DND-41 (cell line): ENCODE measurements around the gene C5orf47.

Source experiments
- ATAC-seq: fragments of 200-7000 bp; cut with Tn5 transposase; 3 replicates; pipeline ENCODE4 v1.9.1; 2021; ENCODE audit warnings: low read depth; ENCODE audit not compliant: insufficient read depth
- DNase-seq: peaks from one replicate; pipeline ENCODE4 v3.0.0-alpha.2; 2020
- H2AFZ ChIP-seq: 2 replicates; pipeline ENCODE4 v1.6.0; 2012; ENCODE audit warnings: low read depth, low read length
- H3K27ac ChIP-seq: 2 replicates; pipeline ENCODE4 v1.5.1; 2012; ENCODE audit warnings: low read length, inconsistent platforms
- H3K27me3 ChIP-seq: fragments of 200-600 bp; sonication (generic); 2 replicates; pipeline ENCODE4 v1.6.0; 2012; ENCODE audit warnings: low read length, mild to moderate bottlenecking, inconsistent platforms; ENCODE audit not compliant: insufficient read depth, poor library complexity
- H3K36me3 ChIP-seq: 2 replicates; pipeline ENCODE4 v1.5.1; 2012; ENCODE audit warnings: low read length, inconsistent platforms; ENCODE audit not compliant: insufficient read depth
- H3K4me1 ChIP-seq: 2 replicates; pipeline ENCODE4 v1.5.1; 2012; ENCODE audit warnings: mild to moderate bottlenecking, low read length; ENCODE audit not compliant: insufficient read depth
- H3K4me2 ChIP-seq: 2 replicates; pipeline ENCODE4 v1.6.0; 2012; ENCODE audit warnings: mild to moderate bottlenecking, moderate library complexity, low read length, inconsistent platforms; ENCODE audit not compliant: insufficient read depth
- H3K4me3 ChIP-seq, 2 experiments: fragments of 200-600 bp in 1 of 2; shearing (Covaris generic) in 1 of 2; 2 replicates each; pipeline ENCODE4 v1.5.1; 2012 to 2016; ENCODE audit warnings: inconsistent platforms in 2 of 2, low read length in 2 of 2, mild to moderate bottlenecking in 2 of 2, low read depth in 1 of 2, moderate library complexity in 1 of 2
- H3K79me2 ChIP-seq: 2 replicates; pipeline ENCODE4 v1.6.0; 2012; ENCODE audit warnings: low read length, inconsistent platforms; ENCODE audit not compliant: insufficient read depth
- H3K9ac ChIP-seq: 2 replicates; pipeline ENCODE4 v1.6.0; 2012; ENCODE audit warnings: low read depth, mild to moderate bottlenecking, inconsistent platforms, low read length, moderate library complexity
- H3K9me3 ChIP-seq: 2 replicates; pipeline ENCODE4 v1.5.1; 2012; ENCODE audit warnings: low read length, moderate library complexity, mild to moderate bottlenecking, inconsistent platforms; ENCODE audit not compliant: insufficient read depth, severe bottlenecking
- H4K20me1 ChIP-seq: 2 replicates; pipeline ENCODE4 v1.6.0; 2012; ENCODE audit warnings: low read length; ENCODE audit not compliant: insufficient read depth
- CTCF ChIP-seq: IDR thresholded peaks from 2 replicates; pipeline ENCODE4 v1.5.1; 2012; ENCODE audit warnings: borderline replicate concordance, low read length, moderate library complexity, mild to moderate bottlenecking; ENCODE audit not compliant: poor library complexity, severe bottlenecking; ENCODE audit errors: extremely low read depth
- EZH2 ChIP-seq: IDR thresholded peaks from 3 replicates; pipeline ENCODE4 v1.6.1; 2012; ENCODE audit warnings: borderline replicate concordance, low read depth, mild to moderate bottlenecking, moderate library complexity, low read length, inconsistent platforms; ENCODE audit not compliant: severe bottlenecking

C5orf47 gene

DNA sequence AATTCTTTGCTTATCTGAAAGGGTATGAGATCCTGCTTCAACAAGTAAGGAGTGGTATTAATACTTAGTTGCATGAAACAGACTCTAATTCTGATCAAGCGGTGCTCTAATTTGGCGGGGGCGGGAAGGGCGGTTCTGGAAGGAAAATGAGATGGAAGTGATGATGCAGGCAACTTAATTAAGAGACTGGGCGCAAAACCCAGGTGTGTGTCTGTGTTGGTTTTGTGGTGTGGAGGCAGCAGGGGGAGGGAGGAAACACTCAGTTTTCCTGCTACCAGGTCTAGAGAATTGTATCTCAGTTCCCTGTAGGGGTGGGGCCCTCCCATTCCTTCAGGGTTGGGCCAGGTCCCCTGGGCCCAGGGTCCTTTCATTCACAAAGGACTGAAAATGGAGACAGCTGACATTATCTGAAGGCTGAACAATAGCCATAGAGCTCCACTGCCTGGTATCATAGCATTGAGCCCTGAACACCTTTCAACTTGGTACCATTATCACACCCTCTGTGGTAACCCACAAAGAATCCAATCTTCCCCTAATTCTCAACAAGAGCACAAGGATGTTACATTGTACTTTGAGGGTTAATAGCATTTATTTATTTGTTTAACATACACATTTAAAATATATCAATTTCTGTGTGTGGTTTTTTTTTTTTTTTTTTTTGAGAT lies 17.2 kb upstream of the C5orf47 start:
- Histone ChIP-seq H4K20me1 (no peaks in the 10 kb centered on the region), H3K9ac (no peak overlapping the region), H3K4me2 (no peak overlapping the region), H3K79me2 (no peaks in the 10 kb centered on the region), H3K9me3 (no peaks in the 10 kb centered on the region), H2AFZ (no peak overlapping the region), H3K27me3 (peaks cover 5% of the 10 kb centered on the region), H3K4me3 (no peak overlapping the region), H3K36me3 (no peaks in the 10 kb centered on the region), H3K4me1 (no peaks in the 10 kb centered on the region), H3K27ac (no peak overlapping the region)
- no peak for DNase-seq
- TF ChIP-seq EZH2 (no peak), CTCF (no peak)
- ATAC-seq: no peak

DNA sequence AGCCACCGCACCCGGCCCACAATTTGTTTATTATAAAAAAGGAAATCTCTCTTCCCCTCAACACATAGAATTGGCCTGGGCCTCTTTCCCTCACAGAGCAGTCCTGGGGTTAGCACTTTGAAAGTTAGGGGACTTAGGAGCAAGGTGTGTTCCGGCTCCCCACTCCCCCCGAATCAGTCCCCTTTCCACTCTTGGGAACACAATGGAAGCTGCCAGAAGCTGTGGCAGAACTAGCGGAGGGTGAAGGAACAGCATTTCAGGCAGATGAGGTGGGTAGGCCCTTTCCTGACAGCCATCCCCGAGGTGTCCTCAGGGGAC lies 16.4 kb upstream of the C5orf47 start:
- H3K9ac ChIP-seq: no peak overlapping the region
- no peak for TF ChIP-seq EZH2
- TF ChIP-seq CTCF: no peak
- no peaks in the 10 kb centered on the region for H3K4me1 ChIP-seq

GRCh38 chr5:173972925-173973615 lies 15.9 kb upstream of the C5orf47 start:
- no peaks in the 10 kb centered on the region for H3K9me3 ChIP-seq
- H3K4me1 ChIP-seq: no peaks in the 10 kb centered on the region
- H3K79me2 ChIP-seq: no peaks in the 10 kb centered on the region
- DNase-seq (peak; percentile 67), ATAC-seq (peak; percentile 73)
- no peak overlapping the region for H3K4me3 ChIP-seq
- H3K27ac ChIP-seq: no peak overlapping the region
- H3K27me3 ChIP-seq: no peaks in the 10 kb centered on the region
- TF ChIP-seq CTCF (peak; percentile 86), EZH2 (no peak)
- H2AFZ ChIP-seq: peak overlapping the region; percentile 57
- no peaks in the 10 kb centered on the region for H4K20me1 ChIP-seq
- H3K36me3 ChIP-seq: no peaks in the 10 kb centered on the region
- H3K9ac ChIP-seq: no peak overlapping the region
- H3K4me2 ChIP-seq: no peak overlapping the region

More for the DNA sequence above, 16.4 kb upstream of the C5orf47 start:
- Histone ChIP-seq H3K27me3 (peaks cover 1% of the 10 kb centered on the region), H3K9me3 (no peaks in the 10 kb centered on the region), H3K4me3 (no peak overlapping the region), H3K36me3 (no peaks in the 10 kb centered on the region), H3K79me2 (no peaks in the 10 kb centered on the region), H2AFZ (no peak overlapping the region), H4K20me1 (no peaks in the 10 kb centered on the region), H3K27ac (no peak overlapping the region), H3K4me2 (no peak overlapping the region)
- DNase-seq (no peak), ATAC-seq (no peak)
